Measurements from ENCODE around the gene MIEF1. TPM values are rescaled to one million over a fixed set of nuclear protein-coding genes. Genes with fewer than 3 reads are reported as not detected.
A peak's percentile ranks its signal among the peaks of the same experiment; 100 is the strongest.

The MIEF1 gene
- total RNA-seq (10 to 100 TPM; 17.5 to 42.3 (median 37.3) TPM), polyA plus RNA-seq (10 to 100 TPM; 27.8 to 33.2 TPM), total RNA-seq (31.9 reads per million, percentile 61 among the genes with 10 or more reads in this experiment)

DNA sequence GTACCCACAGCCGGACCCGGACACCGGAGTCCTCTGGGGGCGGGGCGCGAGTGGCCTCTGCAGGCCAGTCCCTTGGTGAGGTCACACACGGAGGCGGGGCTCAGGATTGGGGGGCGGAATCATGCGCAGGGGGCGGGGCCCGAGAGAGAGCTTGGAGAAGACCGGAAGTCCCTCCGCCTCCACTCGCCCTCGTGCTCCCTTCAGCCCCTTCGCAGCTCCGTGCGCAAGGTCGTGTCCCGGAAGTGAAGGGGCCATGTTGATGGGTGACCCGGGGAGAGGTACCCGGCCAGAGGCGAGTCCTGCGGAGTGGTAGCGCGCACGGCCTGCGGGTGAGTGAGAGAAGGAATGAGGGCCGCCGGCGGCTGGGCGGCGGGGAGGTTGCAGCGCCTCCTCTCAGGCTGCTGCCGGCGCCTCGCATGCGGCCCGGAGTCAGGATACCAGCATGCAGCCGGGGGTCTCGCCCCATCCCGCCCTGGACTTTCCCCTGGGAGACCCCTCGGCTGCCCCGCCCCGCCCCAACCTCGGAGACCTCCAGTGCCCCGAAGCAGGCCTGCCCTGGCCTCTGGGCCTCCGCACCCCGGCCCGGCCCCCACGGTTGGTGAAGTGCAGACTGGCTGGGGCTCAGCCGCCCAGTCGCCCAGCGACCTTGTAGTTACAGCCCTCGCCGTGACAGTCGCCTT is at the start of gene MIEF1:
TSS of gene MIEF1 (plus strand) at position 182 of the 680 bp plus-strand sequence. CDS start 9,005 bp downstream, outside the sequence.
- Mint-ChIP-seq H3K27me3 (peaks cover 0 to 7% (median 0%) of the 10 kb centered on the region in 5 donors), H3K4me1 (peaks cover 23 to 57% (median 47%) of the 10 kb centered on the region in 7 donors), H3K4me3 (peak within 1 kb of the TSS; percentile 75 to 100 (median 94)), H3K27ac (peak within 1 kb of the TSS; percentile 86 to 97 (median 96)), H3K9me3 (no peaks in the 10 kb centered on the region), H3K36me3 (peaks cover 4 to 26% (median 15%) of the 10 kb centered on the region in 5 donors)
- ChIA-PET POLR2A (interaction anchor here (0.6 to 7.9 kb wide), 15 partner anchors 8 to 542 kb away, joined by 3 to 93 read pairs (median 6); partner anchors contain the start of genes ATF4, RPL3, RPS19BP1 and TAB1), CTCF (interaction anchor here (0.6 to 2.4 kb wide), 8 partner anchors 8 to 931 kb away, joined by 3 to 7 read pairs (median 4); partner anchors contain the start of gene ATF4)
- no peaks in the 10 kb centered on the region for H3K9me3 ChIP-seq (ENCODE audit: control insufficient read depth in 2 of 3, low read length in 3 of 3)
- DNase-seq = peak; percentile 71 to 95 (median 78)
- H3K36me3 ChIP-seq (ENCODE audit: control insufficient read depth in 2 of 3, insufficient read depth in 3 of 3, low read length in 3 of 3) = peaks cover 15 to 40% (median 25%) of the 10 kb centered on the region in 3 experiments
- peaks cover 16 to 21% of the 10 kb centered on the region in 2 donors for H3K4me1 ChIP-seq (ENCODE audit: control insufficient read depth in 2 of 2, insufficient read depth in 2 of 2, low read length in 2 of 2)
- no peaks in the 10 kb centered on the region for H3K27me3 ChIP-seq (ENCODE audit: control insufficient read depth in 2 of 2, insufficient read depth in 2 of 2, low read length in 2 of 2)
- intact Hi-C loops (cut with micrococcal nuclease) = loop anchor here (1.0 kb wide), 5 partner anchors 12 to 542 kb away; partner anchors contain the start of genes ATF4 (in 2 of the 2), RPS19BP1 (in 2 of the 2) and TAB1 (in 1 of the 2)
- peak within 1 kb of the TSS; percentile 59 for H3K4me3 ChIP-seq (ENCODE audit: low read length)
- peak; percentile 99 for ATAC-seq
- peak within 1 kb of the TSS; percentile 79 for H3K27ac ChIP-seq (ENCODE audit: low read depth, low read length)

DNA sequence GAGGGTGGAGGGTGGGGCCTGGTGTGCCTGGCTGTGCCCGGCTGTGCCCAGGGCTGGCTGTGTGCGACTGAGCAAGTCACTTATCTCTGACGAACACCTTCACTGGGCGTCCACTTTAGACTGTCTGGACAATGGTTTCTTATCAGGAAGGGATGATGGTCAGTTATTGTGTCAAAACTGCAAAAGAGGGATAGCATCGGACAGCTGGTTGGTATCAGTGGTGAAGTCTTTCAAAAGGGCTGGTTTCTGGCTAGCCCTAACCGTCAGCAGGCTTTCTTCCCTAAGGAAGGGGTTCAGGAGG is 49.4 kb upstream of the MIEF1 start:
- no peak overlapping the region for H3K4me3 ChIP-seq (ENCODE audit: low read length)
- Mint-ChIP-seq H3K27me3 (peaks cover 7 to 30% (median 14%) of the 10 kb centered on the region in 5 donors), H3K9me3 (peaks cover 0 to 7% (median 0%) of the 10 kb centered on the region in 11 donors), H3K4me3 (no peak overlapping the region), H3K27ac (no peak overlapping the region), H3K4me1 (peaks cover 19 to 34% (median 26%) of the 10 kb centered on the region in 7 donors), H3K36me3 (peaks cover 0 to 14% (median 0%) of the 10 kb centered on the region in 5 donors)
- H3K27me3 ChIP-seq (ENCODE audit: control insufficient read depth in 2 of 2, insufficient read depth in 2 of 2, low read length in 2 of 2) = no peaks in the 10 kb centered on the region
- DNase-seq = no peak
- H3K4me1 ChIP-seq (ENCODE audit: control insufficient read depth in 2 of 2, insufficient read depth in 2 of 2, low read length in 2 of 2) = peaks cover 8 to 20% of the 10 kb centered on the region in 2 donors
- peak; percentile 78 for ATAC-seq
- intact Hi-C loops (cut with micrococcal nuclease) = no loop called here
- H3K27ac ChIP-seq (ENCODE audit: low read depth, low read length) = no peak overlapping the region
- no peaks in the 10 kb centered on the region for H3K36me3 ChIP-seq (ENCODE audit: control insufficient read depth in 2 of 3, insufficient read depth in 3 of 3, low read length in 3 of 3)
- ChIA-PET POLR2A (interaction anchor here (0.7 kb wide), 1 partner anchor 161 kb away, joined by 3 read pairs; no protein-coding TSS in a partner anchor), CTCF (no interaction called here)
- no peaks in the 10 kb centered on the region for H3K9me3 ChIP-seq (ENCODE audit: control insufficient read depth in 2 of 3, low read length in 3 of 3)

DNA sequence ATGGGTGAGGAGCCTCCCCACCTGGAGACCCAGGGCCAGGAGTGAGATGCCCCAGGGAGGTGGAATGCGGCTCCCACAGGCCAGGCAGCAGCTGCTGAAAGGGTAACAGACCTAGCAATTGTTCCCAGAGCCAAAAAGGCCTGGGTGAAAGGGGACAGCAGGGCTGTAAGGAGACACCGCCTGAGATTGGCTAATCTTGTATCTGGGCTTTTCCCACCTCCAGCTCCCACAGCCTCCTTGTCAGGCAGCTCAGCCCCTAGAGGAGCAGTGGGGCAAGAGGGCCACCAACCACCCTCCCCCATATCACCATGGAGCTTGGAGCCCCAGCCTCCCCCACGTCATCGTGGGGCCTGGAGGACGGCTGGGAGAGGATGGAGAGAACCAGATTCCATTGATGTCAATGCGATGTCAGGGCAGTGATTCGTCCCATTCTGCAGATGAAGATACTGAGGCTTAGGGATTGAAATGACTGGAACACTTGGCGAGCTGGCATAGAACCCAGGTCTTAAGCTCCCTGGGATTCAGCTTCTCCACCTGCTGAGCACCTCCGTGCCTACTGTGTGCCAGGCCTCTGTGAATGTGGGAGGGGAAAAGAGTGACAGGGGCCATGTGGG is 48.2 kb upstream of the MIEF1 start:
- Mint-ChIP-seq H3K4me1 (peaks cover 26 to 39% (median 32%) of the 10 kb centered on the region in 7 donors), H3K36me3 (peaks cover 0 to 16% (median 4%) of the 10 kb centered on the region in 5 donors), H3K27me3 (peaks cover 16 to 40% (median 23%) of the 10 kb centered on the region in 5 donors), H3K9me3 (peaks cover 0 to 7% (median 0%) of the 10 kb centered on the region in 11 donors), H3K4me3 (peak overlapping the region in 2 of 10 donors; percentile 29 to 33), H3K27ac (peak overlapping the region in 1 of 9 donors; percentile 17)
- no peak overlapping the region for H3K4me3 ChIP-seq (ENCODE audit: low read length)
- DNase-seq (no peak), ATAC-seq (no peak)
- ChIA-PET CTCF (no interaction called here), POLR2A (no interaction called here)
- H3K4me1 ChIP-seq (ENCODE audit: control insufficient read depth in 2 of 2, insufficient read depth in 2 of 2, low read length in 2 of 2) = peaks cover 8 to 20% of the 10 kb centered on the region in 2 donors
- H3K27ac ChIP-seq (ENCODE audit: low read depth, low read length) = no peak overlapping the region
- no peaks in the 10 kb centered on the region for H3K36me3 ChIP-seq (ENCODE audit: control insufficient read depth in 2 of 3, insufficient read depth in 3 of 3, low read length in 3 of 3)
- intact Hi-C loops (cut with micrococcal nuclease) = no loop called here
- no peaks in the 10 kb centered on the region for H3K9me3 ChIP-seq (ENCODE audit: control insufficient read depth in 2 of 3, low read length in 3 of 3)
- H3K27me3 ChIP-seq (ENCODE audit: control insufficient read depth in 2 of 2, insufficient read depth in 2 of 2, low read length in 2 of 2) = peaks cover 0 to 9% of the 10 kb centered on the region in 2 donors

DNA sequence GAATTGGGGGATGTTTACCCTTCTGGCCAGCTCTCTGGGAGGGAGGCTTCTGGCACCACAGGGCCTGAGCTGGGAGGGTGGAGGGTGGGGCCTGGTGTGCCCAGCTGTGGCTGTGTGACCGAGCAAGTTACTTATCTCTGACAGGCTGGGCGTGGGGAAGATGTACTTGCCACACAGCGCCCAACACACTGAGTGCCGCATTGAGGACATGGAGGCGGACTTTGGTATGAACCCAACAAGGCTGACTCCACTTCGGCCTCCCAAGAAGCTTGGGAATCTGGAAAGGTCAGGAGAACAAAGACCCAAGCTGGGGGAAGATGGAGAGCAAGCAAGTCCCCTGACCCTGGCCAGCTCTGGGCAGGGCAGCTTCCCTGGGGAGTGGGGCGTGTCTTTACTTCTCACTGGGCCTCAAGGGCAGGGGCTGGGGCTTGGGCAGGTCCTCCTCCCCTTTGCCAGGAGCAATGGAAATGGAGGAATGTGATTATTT is 47.7 kb upstream of the MIEF1 start:
- Mint-ChIP-seq H3K4me3 (peak overlapping the region in 1 of 10 donors; percentile 85), H3K27me3 (peaks cover 21 to 46% (median 26%) of the 10 kb centered on the region in 5 donors)

DNA sequence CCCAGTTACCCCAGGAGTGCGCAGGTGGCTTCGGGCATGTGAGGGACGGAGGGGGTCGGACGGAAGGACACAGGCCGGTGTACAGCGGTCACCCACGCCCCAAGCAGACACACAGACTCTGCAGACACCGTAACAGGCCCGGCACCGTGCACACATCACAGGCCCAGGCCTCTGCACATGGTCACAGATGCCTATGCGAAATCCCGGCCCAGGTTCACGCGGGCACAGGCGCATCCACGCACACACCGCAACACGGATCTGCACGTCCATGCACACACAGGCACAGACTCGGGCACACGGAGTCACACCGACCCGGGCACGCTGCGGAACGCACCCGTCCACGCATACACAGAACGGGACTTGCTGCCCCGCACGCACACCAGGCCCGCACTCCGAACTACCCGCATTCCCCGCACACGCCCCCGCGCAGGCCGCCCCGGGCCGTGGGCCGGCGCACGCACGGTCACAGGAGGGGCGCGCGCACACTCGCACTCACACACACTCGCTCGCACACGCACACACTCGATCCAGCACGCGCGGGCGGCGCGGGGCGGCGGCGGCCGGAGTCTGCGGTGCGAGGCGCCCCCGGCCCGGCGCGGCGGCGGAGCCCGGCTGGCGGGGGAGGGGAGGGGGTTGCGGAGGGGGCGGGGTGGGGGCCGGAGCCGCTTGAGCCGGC is 45.4 kb upstream of the MIEF1 start, which contains the start of gene MGAT3:
TSS of gene MGAT3 (plus strand) at position 491 of the 676 bp plus-strand sequence. CDS start 30,336 bp downstream, outside the sequence.
- Histone ChIP-seq H3K4me3 (ENCODE audit: low read length) (peak within 1 kb of the TSS; percentile 13), H3K27me3 (ENCODE audit: control insufficient read depth in 2 of 2, insufficient read depth in 2 of 2, low read length in 2 of 2) (peaks cover 0 to 11% of the 10 kb centered on the region in 2 donors), H3K9me3 (ENCODE audit: control insufficient read depth in 2 of 3, low read length in 3 of 3) (no peaks in the 10 kb centered on the region), H3K27ac (ENCODE audit: low read depth, low read length) (no peak within 1 kb of the TSS), H3K36me3 (ENCODE audit: control insufficient read depth in 2 of 3, insufficient read depth in 3 of 3, low read length in 3 of 3) (no peaks in the 10 kb centered on the region), H3K4me1 (ENCODE audit: control insufficient read depth in 2 of 2, insufficient read depth in 2 of 2, low read length in 2 of 2) (peaks cover 8 to 9% of the 10 kb centered on the region in 2 donors)
- H3K27ac Mint-ChIP-seq = peak within 1 kb of the TSS in 4 of 9 donors; percentile 3 to 70 (median 38)
- H3K9me3 Mint-ChIP-seq = peaks cover 0 to 7% (median 0%) of the 10 kb centered on the region in 11 donors
- H3K36me3 Mint-ChIP-seq = peaks cover 0 to 16% (median 6%) of the 10 kb centered on the region in 5 donors
- ChIA-PET POLR2A (no interaction called here), CTCF (no interaction called here)
- no peak for DNase-seq
- intact Hi-C loops (cut with micrococcal nuclease) = no loop called here
- peaks cover 30 to 58% (median 33%) of the 10 kb centered on the region in 5 donors for H3K27me3 Mint-ChIP-seq
- ATAC-seq = no peak
- peak within 1 kb of the TSS; percentile 55 to 85 (median 78) for H3K4me3 Mint-ChIP-seq
- H3K4me1 Mint-ChIP-seq = peaks cover 17 to 25% (median 23%) of the 10 kb centered on the region in 7 donors

More for the DNA sequence above, 47.7 kb upstream of the MIEF1 start:
- H3K36me3 Mint-ChIP-seq = peaks cover 0 to 16% (median 4%) of the 10 kb centered on the region in 5 donors
- H3K9me3 ChIP-seq (ENCODE audit: control insufficient read depth in 2 of 3, low read length in 3 of 3) = no peaks in the 10 kb centered on the region
- no peak overlapping the region for H3K27ac ChIP-seq (ENCODE audit: low read depth, low read length)
- intact Hi-C loops (cut with micrococcal nuclease) = no loop called here
- peaks cover 25 to 33% (median 31%) of the 10 kb centered on the region in 7 donors for H3K4me1 Mint-ChIP-seq
- peaks cover 0 to 11% of the 10 kb centered on the region in 2 donors for H3K27me3 ChIP-seq (ENCODE audit: control insufficient read depth in 2 of 2, insufficient read depth in 2 of 2, low read length in 2 of 2)
- ChIA-PET POLR2A (no interaction called here), CTCF (interaction anchor here (0.6 kb wide), 1 partner anchor 118 kb away, joined by 3 read pairs; no protein-coding TSS in a partner anchor)
- peak overlapping the region in 1 of 9 donors; percentile 50 for H3K27ac Mint-ChIP-seq
- H3K9me3 Mint-ChIP-seq = peaks cover 0 to 7% (median 0%) of the 10 kb centered on the region in 11 donors
- peak; percentile 57 for ATAC-seq
- peaks cover 8 to 15% of the 10 kb centered on the region in 2 donors for H3K4me1 ChIP-seq (ENCODE audit: control insufficient read depth in 2 of 2, insufficient read depth in 2 of 2, low read length in 2 of 2)
- no peak overlapping the region for H3K4me3 ChIP-seq (ENCODE audit: low read length)
- DNase-seq = no peak
- no peaks in the 10 kb centered on the region for H3K36me3 ChIP-seq (ENCODE audit: control insufficient read depth in 2 of 3, insufficient read depth in 3 of 3, low read length in 3 of 3)

DNA sequence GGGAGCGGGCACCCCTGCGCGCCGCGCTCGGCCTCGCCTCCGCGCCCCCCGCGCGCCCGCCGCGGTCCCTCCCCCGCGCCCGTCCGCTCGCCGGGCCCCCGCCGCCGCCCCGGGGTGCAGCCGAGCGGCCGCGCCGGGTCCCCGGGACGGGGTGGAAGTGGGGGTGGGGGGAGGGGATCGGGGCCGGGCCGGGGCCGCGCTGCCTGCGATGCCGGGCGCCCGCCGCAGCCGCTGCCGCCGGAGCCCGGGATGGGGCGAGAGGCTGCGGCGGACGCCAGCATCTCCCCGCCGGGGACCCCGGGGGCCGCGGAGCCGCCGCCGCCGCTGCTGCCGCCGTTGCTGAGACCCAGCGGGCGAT is 44.9 kb upstream of the MIEF1 start:
- DNase-seq (no peak), ATAC-seq (peak; percentile 17)
- H3K27ac Mint-ChIP-seq = no peak overlapping the region
- intact Hi-C loops (cut with micrococcal nuclease) = no loop called here
- no peak overlapping the region for H3K27ac ChIP-seq (ENCODE audit: low read depth, low read length)
- H3K4me1 Mint-ChIP-seq = peaks cover 17 to 24% (median 22%) of the 10 kb centered on the region in 7 donors
- no peaks in the 10 kb centered on the region for H3K9me3 ChIP-seq (ENCODE audit: control insufficient read depth in 2 of 3, low read length in 3 of 3)
- H3K36me3 ChIP-seq (ENCODE audit: control insufficient read depth in 2 of 3, insufficient read depth in 3 of 3, low read length in 3 of 3) = no peaks in the 10 kb centered on the region
- ChIA-PET POLR2A (no interaction called here), CTCF (no interaction called here)
- H3K4me3 ChIP-seq (ENCODE audit: low read length) = no peak overlapping the region
- peaks cover 0 to 7% (median 0%) of the 10 kb centered on the region in 11 donors for H3K9me3 Mint-ChIP-seq
- no peak overlapping the region for H3K4me3 Mint-ChIP-seq
- peaks cover 0 to 16% (median 6%) of the 10 kb centered on the region in 5 donors for H3K36me3 Mint-ChIP-seq
- peaks cover 0 to 11% of the 10 kb centered on the region in 2 donors for H3K27me3 ChIP-seq (ENCODE audit: control insufficient read depth in 2 of 2, insufficient read depth in 2 of 2, low read length in 2 of 2)
- H3K4me1 ChIP-seq (ENCODE audit: control insufficient read depth in 2 of 2, insufficient read depth in 2 of 2, low read length in 2 of 2) = peaks cover 8 to 9% of the 10 kb centered on the region in 2 donors
- H3K27me3 Mint-ChIP-seq = peaks cover 30 to 58% (median 33%) of the 10 kb centered on the region in 5 donors
